Brain pericyte (primary cell): Measurements from ENCODE around the gene PCMTD2.

Source experiments
- DNase-seq: peaks from one replicate; pipeline ENCODE4 v3.0.0-alpha.2; 2012; ENCODE audit warnings: low read depth, low spot score

PCMTD2 gene

DNA sequence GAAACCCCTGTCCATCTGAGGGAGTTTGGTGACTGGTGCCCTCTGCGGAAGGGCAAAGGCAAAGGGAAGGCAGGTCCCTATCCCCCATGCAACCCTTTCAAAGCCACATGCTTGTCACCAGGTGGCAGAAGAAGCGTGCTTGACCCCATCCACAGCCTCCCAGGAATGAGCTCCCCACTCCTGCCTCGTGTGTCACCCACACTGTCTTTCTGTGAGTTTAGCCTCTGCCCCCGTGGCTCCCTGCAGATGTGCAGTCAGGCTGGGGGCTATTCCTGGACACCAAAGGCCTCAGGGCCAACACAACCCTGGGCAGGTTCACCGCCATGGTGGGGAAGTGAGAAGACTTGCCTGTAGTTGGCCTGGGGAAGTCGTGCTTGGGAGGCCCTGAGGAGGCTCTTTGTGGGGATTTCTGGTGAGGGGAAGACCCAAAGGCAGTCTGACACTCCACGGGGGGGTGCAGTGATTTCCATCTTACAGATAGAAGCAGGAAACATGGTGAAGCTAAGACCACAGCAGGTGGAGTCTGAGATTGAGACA lies 16.6 kb upstream of the PCMTD2 start:
- no peak for DNase-seq

DNA sequence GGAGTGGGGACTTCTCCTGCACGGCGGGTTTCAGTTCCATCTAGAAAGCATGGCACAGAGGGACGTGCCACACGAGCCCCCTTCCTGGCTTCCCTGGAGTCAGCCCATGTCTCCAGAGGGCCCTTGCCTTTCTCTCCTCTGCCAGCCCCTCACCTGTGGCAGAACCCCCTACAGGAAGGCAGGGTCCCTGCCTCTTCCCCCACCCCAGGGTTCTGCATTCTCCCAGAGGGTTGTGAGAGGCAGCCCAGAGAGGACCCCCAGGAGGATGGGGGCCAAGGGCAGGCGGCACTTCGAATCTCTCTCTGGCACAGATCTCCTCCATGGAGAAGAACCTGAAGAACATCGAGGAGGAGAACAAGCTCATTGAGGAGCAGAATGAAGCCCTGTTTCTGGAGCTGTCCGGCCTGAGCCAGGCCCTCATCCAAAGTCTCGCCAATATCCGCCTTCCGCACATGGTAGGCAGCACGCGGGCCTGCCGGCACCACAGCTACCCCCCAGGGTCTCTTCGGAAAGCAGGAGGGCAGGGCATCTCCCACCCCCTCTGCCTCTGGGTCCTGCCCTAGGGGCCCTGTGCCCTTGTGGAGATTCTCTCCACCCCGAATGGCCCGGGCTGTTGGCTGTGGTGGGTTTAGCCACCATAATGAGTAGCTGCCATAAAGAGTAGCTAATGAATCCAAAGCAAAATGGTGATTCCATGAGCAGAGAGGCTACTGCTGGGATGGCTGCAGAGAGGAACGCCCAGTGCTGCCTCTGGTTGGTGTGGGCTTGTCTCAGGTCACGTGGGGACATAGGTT lies 15.9 kb upstream of the PCMTD2 start:
- no peak for DNase-seq

DNA sequence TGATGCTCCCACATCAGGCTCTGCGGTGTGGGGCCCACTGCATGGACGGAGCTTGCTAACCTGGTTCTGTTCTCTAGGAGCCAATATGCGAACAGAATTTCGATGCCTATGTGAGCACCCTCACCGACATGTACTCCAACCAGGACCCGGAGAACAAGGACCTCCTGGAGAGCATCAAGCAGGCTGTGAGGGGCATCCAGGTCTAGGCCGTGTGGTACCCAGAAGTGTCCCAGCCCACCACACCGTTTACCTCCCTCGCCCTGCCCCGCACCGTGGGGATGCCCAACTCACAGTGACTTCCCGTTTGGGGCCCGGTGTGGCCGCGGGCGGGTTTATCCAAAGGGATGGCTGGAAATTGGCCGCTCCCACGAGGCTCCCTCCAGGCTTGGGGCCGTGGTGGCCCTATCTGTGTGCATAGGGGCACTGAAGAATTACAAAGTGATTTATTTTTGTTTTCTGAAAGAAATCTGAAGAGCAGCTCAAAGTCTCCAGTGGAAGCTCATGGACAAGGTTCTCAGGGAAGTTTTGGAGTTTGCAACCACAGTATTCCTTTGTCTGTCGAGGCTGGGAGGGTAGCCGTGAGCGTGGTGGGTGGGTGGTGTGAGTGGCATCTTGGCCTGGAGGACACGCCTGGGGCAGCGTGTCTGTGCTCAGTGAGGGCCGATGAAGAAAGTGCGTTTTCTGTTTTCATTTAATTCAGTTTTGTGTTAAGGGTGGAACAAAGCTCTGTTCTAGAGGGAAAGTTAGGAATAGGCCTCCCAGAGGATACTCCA lies 15.1 kb upstream of the PCMTD2 start:
- no peak for DNase-seq

DNA sequence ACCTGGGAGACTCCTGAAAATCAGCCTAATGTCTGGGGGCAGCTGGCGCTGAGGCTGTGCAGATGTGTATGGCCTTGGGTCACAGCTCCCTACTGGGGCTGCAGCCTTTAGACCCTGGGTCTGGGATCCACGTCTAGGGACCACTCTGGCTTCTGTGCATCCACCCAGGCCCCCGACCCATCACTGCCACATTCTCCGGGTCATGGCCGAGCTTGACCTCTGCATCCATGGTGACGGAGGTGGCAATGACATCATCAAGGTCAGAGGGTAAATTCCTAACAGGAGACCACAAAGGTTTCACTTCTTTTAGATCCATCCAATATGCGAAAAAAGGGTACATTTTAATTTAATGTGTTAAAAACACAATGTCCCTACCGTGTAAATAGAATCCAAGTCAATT lies 14.5 kb upstream of the PCMTD2 start:
- no peak for DNase-seq

DNA sequence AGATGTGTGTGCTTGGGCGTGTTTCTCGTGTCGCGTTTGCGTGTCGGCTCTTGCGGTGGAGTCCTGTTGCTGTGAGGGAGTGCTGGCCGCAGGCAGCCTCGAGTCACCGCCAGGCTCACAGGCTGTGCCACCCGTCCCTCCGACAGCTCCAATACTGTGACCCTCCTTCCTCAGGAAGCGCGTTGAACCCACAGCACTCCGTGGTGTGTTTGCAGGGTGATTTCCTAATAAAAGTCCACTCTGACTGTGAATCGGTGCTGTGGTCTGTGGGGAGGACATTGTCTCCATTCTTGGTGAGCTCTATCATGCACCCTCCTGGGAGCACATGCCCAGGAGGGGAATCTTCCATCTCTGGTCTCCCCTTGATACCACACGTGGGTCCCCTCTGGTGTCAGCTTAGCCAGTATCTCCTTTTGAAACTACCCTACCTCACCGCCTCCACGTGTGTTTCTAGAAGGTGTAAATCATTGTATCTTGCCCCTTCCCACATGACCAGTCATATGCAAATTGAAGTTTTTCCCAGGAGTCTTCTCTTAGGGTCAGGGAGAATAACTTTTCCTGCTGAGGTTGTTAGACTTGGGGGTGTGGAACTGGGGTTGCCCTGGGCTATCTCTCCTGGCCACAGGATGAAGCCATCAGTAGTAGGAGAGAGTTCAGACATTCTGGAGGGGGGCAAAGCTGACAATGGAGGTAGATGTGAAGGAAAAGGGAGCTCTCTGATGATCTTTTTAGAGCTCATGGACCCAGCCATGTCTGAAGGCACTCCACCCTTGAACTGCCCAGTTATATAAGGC lies 13.3 kb upstream of the PCMTD2 start:
- DNase-seq: no peak

DNA sequence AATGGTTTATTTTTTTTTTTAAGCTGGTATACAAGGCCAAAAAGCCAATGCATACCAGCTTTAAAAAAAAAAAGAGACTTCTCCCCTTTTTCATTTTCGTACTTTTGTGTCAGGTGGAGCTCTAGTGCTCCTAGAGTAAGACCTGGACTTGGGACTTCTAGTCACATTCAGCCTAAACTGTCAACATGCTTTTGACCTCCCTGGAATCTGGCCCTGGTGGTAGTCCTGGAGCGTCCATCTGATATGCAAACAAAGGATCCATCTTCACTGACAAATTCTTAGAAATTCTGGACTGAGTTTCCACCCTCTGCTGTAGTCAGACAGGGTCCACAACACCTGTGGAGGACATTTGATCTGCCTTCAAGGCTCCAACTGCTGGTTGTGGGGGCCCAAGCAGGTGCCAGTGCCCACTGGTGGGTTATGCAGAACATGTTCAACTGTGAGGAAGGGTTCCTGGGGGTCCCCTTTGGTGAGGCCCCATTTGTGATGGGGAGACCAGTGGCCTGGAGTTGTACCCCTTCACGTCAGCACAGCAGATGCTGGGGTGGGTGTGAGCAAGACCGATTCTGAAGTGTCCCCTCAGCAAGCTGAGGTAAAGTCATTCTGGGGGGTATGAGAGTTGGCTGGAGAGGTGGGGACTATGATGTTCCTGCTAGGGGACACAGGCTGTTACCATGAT lies 12.6 kb upstream of the PCMTD2 start:
- DNase-seq: no peak

DNA sequence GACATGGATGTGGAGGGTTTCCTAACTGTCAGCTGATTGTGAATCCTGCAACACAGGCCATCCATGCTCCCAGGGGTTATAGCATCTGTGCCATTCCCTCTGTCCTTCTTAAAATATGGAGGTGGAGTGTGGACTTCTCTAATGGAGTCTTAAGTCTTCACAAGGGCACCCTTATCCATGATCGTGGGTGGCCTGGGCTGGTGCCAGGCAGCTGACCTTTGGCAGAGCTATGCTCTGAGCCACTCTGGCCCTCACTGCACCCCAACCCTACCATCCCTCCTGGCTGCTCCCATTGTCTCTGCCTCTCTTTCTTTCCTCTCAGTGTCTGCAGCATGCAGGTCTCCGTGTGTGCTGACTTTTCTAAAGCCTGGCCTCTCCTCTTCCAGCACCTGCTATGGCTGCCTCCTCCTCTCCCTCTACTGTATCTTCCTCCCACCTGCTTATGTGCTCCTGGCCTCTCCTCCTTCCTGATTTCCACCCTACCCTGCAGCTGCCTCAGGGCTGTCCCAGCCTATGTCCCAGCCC lies 11.2 kb upstream of the PCMTD2 start:
- no peak for DNase-seq

DNA sequence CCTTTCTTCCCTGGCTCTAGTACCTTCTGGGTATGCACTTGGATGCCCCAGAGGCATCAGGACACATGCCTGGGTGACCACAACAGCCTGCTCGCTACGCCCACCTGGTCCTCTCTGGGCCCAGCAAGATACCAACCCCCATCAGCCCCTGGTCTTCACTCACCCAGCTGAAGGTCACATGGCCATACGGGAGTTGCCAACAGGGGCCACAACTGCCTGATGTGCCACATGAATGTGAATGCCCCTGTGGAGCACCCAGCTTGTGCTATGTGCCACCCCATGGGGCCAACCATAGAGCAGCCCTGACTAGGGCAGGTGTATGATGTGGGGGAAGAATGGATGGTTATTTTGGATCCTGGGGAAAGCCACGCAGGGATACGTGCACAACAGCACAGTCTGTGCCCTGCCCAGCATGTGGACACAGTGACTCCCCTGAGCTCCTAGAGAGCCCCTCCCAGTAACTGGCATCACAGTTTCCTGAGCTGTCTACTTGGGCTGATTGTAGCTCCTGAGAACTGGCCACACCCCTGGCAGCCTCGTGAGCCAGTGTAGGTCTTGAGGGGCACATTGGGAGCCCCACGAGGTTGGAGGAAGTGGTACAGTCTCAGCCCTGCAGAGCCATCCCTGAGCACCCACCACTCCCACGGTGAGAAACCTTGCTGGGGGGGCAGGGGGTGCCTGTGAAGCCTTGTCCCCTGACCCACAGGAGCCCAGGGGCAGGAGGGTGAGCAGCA lies 10.5 kb upstream of the PCMTD2 start:
- DNase-seq: no peak

DNA sequence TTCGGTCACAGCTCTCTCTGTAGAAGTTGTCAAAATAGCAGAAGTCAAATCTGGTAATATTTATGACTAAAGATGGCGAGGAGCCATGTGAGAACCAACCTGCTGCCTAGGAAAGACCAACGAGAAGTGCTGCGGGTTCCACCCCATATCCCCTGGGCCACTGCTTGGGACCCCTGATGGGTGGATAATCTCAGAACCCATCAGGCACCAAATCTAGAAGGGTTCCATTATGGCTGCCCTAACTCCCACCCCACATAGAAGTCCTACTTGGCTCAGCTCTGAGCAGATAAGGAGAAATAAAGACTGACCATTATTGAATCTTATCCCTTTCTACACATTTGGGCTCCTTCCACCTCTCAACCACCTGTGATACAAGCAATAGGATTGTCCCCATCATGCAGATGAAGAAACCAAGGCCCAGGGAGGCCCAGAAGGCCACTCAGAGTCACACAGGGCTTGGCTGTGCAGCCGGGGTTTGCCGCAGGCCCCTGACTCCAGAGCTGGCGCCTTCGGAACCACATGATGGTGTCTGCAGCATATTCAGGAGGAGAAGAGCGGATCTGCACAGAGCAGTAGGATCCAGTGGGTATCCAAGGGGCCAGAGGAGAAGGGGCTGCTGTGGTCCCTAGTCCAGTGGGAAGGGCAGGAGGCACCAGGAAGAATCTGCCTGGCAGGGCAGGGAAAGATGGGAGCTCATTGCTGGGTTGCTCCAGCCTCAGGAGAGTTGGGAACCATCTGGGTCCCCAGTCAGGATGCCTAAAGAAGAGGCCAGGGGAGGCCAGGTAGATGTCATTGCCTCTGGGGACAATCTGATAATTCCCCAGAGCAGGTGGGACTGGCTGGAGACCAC lies 9.6 kb upstream of the PCMTD2 start:
- DNase-seq: no peak

DNA sequence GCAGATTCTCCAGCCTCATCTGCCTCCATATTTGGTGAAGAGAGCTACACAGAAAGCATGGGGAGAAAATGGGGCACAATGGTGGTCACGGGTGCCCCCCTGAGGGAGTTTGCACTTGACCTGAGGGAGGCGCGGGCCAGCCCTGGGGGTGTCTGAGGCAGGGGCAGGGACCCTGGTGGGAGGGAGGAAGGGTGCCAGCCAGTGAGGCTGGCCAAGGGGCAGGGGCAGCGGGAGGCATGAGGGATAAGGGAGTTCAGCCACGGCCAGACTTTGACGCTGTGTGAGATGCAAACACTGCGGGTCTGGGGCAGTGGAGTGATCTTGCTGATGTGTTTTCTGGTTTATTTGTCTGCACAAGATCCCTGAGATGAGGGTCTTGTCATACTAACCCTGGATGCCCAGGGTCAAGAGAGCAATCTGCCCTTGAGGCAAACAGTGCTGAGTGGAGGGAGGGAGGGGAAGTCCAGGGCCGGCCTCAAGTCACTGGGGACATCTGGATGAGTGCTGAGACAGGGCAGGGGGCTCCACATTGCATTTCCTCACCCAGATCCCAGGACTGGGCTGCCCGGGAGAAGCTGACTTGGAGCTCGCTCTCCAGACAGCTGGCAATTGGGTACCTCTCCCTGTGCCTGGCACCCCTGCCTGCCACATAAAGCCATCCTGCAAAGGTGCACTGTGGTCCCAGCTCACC lies 8.8 kb upstream of the PCMTD2 start:
- no peak for DNase-seq

DNA sequence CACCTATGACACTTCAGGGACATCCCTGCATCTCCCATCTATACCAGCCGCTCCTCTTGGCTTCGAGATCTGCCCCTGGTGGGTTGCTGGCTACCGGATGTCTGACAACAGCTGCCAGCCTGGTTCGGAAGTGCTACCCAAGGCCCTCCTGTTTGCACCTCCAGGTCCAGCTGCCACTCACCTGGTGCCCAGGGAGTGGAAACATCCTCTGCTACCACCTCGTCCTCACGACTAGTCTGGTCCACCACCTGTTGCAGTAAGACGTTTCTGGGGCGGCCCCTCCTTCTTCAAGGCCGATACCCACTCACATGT lies 8.3 kb upstream of the PCMTD2 start:
- no peak for DNase-seq

DNA sequence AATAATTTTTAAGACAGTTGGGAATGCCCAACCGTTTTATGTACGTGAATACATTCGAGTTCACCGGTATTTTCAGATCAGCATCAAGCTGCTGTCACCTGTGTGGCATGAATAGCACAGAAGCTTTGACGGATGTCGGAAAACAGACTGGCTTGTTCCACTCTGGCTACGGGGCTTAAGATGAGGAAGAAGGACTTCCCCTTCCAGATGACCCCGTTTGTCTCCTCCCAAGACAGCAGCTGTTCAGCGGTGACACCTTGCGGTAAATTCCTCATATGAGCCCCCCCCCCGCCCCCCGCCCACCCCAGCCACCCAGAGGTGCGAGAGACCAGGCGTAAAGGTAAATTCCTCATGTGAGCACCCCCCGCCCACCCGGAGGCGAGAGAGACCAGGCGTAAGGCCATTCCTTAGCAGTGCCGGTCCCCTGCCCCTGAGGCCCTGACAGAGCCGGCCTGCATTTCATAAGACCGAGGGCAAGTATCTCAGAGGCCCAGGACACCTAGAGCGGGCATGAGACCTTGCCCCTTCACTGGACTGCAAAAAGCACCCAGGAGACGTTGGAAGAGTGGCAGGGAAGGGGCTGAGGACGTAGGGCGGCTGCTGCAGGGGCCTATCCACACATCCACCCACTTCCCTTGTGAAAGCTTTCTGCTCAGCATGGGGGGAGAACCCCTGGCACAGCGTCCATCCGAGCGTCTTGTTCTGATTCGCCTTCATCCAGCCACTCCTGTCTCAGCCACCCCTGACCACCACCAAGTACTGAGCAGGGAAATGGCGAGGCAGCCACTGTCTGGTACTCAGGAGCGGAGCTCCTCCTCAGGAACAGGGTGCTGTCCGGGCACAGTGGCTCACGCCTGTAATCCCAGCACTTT lies 7.3 kb upstream of the PCMTD2 start:
- DNase-seq: no peak

DNA sequence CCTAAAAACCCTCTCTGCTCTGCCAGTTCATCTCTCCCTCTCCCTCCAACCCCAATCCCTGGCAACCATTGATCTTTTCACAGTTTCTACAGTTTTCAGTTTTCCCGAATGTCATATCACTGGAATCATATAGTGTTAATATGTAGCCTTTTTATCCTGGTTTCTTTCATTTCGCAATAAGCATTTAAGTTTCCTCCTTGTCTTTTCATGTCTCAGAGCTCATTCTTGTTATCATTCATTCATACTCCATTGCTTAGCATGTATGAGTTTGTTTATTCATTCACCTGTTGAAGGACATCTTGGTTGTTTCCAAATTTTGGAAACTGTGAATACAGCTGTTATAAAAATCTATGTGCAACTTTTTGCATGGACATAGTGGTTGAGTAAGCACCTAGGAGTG lies 5.5 kb upstream of the PCMTD2 start:
- DNase-seq: no peak

DNA sequence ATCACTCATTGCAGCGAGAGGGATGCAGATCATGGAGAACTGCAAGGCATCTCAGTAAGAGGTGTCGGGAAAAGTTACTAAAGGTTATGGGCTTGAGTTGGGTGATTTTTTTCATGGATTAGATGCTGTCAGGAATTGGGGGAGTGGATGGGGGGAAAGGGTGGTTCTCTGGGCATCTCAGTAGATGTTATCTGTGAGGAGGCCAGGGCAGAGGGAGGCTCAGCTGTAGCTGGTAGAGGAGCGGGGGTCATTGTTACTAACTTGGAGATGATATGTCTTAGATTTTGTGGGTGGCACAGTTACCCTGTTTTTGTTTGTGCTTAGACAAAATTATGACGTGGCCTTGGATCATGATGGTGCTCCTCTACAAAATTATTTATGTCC lies 2.6 kb upstream of the PCMTD2 start:
- DNase-seq: no peak

DNA sequence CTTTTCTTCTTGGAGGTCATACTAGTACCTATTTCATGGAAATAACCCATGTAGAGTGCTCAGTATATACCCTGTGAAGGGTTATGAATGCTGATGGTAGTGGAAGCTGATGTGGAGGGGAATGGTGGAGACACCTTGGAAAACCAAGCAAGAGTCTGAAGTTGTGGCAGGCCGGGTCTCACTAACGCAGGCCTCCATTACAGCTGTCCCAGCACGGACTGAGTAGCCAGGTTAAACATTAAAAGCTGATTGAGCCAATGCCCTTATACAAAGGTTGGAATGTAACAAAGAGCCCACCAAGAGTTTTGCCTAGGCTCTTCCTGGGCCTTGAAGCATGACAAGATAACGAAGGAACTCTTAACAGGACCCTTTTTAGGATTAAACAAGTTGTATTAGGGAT lies 2.1 kb upstream of the PCMTD2 start:
- DNase-seq: no peak

DNA sequence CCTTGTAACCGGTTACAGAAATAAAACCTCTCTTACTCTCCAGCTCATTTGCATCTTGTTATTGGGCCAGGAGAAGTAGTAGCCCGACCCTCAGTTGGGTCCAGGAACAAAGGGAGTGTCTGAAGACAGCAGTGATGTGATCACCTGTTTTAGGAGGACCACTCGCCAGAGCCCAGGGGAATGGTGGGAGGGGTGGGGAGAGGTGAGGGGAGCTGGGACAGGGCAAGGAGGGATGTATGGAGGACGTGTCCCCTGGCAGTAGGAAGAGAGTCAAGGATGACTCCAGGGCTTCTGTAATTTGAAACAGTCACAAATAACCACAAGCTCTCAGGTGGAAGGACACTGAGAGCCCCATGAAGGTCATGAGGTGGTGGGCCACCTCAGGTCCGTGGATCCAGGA lies 1.4 kb upstream of the PCMTD2 start:
- no peak for DNase-seq

DNA sequence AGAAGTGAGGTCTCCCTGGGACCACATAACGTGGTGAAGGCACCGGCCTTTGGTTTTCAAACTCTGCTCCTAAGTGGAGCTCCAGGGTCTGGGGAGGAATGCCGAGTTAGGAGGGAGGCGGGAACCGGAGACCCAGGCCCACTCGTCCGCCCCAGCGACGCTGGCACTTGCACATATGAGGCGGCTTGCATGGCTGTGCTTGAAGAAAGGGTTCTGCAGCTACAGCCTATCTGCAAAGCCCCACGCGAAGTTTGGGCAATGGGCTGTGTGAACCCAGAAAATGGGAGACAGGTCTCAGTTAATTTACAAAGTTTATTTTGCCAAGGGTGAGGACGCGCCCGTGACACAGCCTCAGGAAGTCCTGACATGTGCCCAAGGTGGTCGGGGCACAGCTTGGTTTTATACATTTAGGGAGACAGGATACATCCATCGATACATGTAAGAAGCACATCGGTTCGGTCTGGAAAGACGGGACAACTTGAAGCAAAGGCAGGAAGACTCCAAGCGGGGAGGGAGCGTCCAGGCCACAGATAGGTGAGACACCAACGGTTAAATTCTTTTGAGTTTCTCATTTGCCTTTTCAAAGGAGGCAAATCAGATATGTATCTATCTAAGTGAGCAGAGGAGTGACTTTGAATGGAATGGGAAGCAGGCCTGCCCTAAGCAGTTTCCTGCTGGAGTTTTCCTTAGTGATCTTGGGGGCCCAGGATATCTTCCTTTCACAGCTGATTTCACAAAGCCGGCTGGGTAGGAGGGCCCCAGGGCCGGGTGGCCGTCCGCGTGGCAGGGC lies 782 bp upstream of the PCMTD2 start:
- DNase-seq: no peak
